GM12878 (cell line): ENCODE results near the gene NME7. TPM values are rescaled to one million over a fixed set of nuclear protein-coding genes. Genes with fewer than 3 reads are reported as not detected.

ENCODE experiments used
- BHLHE40 ChIP-seq, 2 experiments: fragments of 450-650 bp in 1 of 2; IDR thresholded peaks; 2 replicates each; pipeline ENCODE4 v1.6.1; 2011 to 2017; ENCODE audit warnings: low read depth in 2 of 2, borderline replicate concordance in 1 of 2, improper control_type of control experiment in 1 of 2, low read length in 1 of 2, mild to moderate bottlenecking in 1 of 2
- KAT2A ChIP-seq: conservative IDR thresholded peaks from 2 replicates; pipeline ENCODE4 v1.6.1; 2011; ENCODE audit warnings: low read depth, low read length; ENCODE audit not compliant: control insufficient read depth
- MTA3 ChIP-seq: IDR thresholded peaks from 2 replicates; pipeline ENCODE4 v1.6.1; 2012; ENCODE audit warnings: low read length, inconsistent platforms, borderline replicate concordance
- RUNX3 ChIP-seq: IDR thresholded peaks from 2 replicates; pipeline ENCODE4 v1.6.1; 2012; ENCODE audit warnings: low read length, inconsistent platforms
- WRNIP1 ChIP-seq: IDR thresholded peaks from 2 replicates; pipeline ENCODE4 v1.6.1; 2011; ENCODE audit warnings: low read depth, low read length, improper control_type of control experiment, borderline replicate concordance
- ZNF207 ChIP-seq: fragments of 450-650 bp; IDR thresholded peaks from 2 replicates; pipeline ENCODE4 v1.6.1; 2014; ENCODE audit warnings: antibody characterized with exemption, mild to moderate bottlenecking, borderline replicate concordance
- polyA plus RNA-seq, 11 experiments: library from polyadenylated mRNA; depleted of rRNA in 4 of 11; unstranded in 6 of 11; stranded (reverse) in 5 of 11; fragments of >200 nt; fragmentation: Nextera tagmentation in 4 of 11; fragmentation: Illumina TruSeq in 1 of 11; extraction: Ambion mirVana in 4 of 11; extraction: Trizol in 1 of 11; gene quantifications; 1 replicate in 1 of 11; 2 replicates in 10 of 11; pipeline versions ENCODE4 v1.2.1 to v1.2.3, GENCODE V29; 2011 to 2016; ENCODE audit warnings: inconsistent platforms in 2 of 11, missing spikeins in 2 of 11, low read depth in 1 of 11
- total RNA-seq, 4 experiments: library from RNA; depleted of rRNA in 3 of 4; stranded (reverse); fragments of >200 nt in 3 of 4; fragmentation: Illumina TruSeq in 1 of 4; extraction: Trizol in 1 of 4; gene quantifications; 2 replicates each; pipeline versions ENCODE4 v1.2.1 to v1.2.3, GENCODE V29; 2013 to 2021
- TF ChIP-seq, protein P1 (sequence below): IDR thresholded peaks from 2 replicates; pipeline ENCODE4 v1.6.1; 2012; ENCODE audit warnings: mild to moderate bottlenecking, low read depth, low read length
- TF ChIP-seq, protein P2 (sequence below): IDR thresholded peaks from 2 replicates; pipeline ENCODE4 v1.6.1; 2011; ENCODE audit warnings: borderline replicate concordance, low read depth, mild to moderate bottlenecking, moderate library complexity, low read length; ENCODE audit not compliant: insufficient read depth, poor library complexity, severe bottlenecking
- TF ChIP-seq, protein P3 (sequence below): IDR thresholded peaks from 2 replicates; pipeline ENCODE4 v1.6.1; 2012; ENCODE audit warnings: low read depth, low read length, improper control_type of control experiment
- TF ChIP-seq, protein P4 (sequence below): fragments of 450-650 bp; IDR thresholded peaks from 2 replicates; pipeline ENCODE4 v1.6.1; 2018; ENCODE audit warnings: mild to moderate bottlenecking, low read depth, moderate library complexity; ENCODE audit not compliant: partially characterized antibody
- TF ChIP-seq, protein P5 (sequence below): fragments of 450-650 bp; conservative IDR thresholded peaks from 2 replicates; pipeline ENCODE4 v1.6.1; 2017; ENCODE audit warnings: mild to moderate bottlenecking, moderate library complexity
- TF ChIP-seq, protein P6 (sequence below): fragments of 450-650 bp; IDR thresholded peaks from 2 replicates; pipeline ENCODE4 v1.6.1; 2017; ENCODE audit warnings: mild to moderate bottlenecking, moderate library complexity

The NME7 gene
- total and polyA plus RNA-seq, 10 of the 15 experiments (the other 5 are each of a cell fraction or from before 2014, with no cell fraction given): 1.5 to 15.6 (median 7.2) TPM

DNA sequence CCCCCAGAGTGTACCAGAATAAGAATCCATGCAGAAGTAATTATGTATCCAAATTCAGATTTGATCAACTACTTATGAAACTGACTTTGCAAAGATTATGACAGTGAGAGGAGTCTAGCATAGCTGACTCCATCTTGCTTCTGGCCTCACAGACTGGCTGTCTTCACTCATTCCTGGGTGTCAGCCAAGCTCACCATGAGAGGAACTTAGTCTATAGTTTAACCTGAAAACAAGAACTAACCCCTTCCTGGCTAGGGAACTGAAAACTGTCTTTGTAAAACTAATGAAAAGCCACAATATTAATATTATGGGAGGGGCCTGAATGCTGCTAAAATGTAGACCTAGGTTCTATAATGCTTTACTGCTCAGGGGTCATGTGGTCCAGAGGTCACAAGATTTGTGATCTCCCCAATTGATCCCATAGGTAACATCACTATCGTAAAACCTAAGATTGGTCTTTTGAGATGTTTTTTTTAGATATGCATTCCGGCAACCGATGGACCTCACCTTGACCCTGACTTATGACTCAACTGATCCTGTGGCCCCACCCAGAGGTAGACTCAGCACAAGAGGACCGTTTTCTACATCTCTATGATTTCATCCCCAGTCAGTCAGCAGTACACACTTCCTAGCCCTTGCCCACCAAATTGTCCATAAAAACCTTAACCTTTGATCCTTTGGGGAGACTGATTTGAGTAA lies 206.0 kb downstream of the NME7 start (continued):
- TF ChIP-seq, protein P1, sequence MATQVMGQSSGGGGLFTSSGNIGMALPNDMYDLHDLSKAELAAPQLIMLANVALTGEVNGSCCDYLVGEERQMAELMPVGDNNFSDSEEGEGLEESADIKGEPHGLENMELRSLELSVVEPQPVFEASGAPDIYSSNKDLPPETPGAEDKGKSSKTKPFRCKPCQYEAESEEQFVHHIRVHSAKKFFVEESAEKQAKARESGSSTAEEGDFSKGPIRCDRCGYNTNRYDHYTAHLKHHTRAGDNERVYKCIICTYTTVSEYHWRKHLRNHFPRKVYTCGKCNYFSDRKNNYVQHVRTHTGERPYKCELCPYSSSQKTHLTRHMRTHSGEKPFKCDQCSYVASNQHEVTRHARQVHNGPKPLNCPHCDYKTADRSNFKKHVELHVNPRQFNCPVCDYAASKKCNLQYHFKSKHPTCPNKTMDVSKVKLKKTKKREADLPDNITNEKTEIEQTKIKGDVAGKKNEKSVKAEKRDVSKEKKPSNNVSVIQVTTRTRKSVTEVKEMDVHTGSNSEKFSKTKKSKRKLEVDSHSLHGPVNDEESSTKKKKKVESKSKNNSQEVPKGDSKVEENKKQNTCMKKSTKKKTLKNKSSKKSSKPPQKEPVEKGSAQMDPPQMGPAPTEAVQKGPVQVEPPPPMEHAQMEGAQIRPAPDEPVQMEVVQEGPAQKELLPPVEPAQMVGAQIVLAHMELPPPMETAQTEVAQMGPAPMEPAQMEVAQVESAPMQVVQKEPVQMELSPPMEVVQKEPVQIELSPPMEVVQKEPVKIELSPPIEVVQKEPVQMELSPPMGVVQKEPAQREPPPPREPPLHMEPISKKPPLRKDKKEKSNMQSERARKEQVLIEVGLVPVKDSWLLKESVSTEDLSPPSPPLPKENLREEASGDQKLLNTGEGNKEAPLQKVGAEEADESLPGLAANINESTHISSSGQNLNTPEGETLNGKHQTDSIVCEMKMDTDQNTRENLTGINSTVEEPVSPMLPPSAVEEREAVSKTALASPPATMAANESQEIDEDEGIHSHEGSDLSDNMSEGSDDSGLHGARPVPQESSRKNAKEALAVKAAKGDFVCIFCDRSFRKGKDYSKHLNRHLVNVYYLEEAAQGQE: no peak
- no peak for TF ChIP-seq BHLHE40 (IDR thresholded peaks at IDR 0.05; ENCODE audit: borderline replicate concordance in 1 of 2, low read depth in 2 of 2, low read length in 1 of 2)
- TF ChIP-seq KAT2A: no peak
- TF ChIP-seq, protein P2, sequence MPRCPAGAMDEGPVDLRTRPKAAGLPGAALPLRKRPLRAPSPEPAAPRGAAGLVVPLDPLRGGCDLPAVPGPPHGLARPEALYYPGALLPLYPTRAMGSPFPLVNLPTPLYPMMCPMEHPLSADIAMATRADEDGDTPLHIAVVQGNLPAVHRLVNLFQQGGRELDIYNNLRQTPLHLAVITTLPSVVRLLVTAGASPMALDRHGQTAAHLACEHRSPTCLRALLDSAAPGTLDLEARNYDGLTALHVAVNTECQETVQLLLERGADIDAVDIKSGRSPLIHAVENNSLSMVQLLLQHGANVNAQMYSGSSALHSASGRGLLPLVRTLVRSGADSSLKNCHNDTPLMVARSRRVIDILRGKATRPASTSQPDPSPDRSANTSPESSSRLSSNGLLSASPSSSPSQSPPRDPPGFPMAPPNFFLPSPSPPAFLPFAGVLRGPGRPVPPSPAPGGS: no peak
- TF ChIP-seq WRNIP1: no peak
- TF ChIP-seq ZNF207: no peak
- 0 out of 2 replicates have a peak, but pooled peaks have one; percentile 37 for TF ChIP-seq RUNX3
- TF ChIP-seq, protein P3, sequence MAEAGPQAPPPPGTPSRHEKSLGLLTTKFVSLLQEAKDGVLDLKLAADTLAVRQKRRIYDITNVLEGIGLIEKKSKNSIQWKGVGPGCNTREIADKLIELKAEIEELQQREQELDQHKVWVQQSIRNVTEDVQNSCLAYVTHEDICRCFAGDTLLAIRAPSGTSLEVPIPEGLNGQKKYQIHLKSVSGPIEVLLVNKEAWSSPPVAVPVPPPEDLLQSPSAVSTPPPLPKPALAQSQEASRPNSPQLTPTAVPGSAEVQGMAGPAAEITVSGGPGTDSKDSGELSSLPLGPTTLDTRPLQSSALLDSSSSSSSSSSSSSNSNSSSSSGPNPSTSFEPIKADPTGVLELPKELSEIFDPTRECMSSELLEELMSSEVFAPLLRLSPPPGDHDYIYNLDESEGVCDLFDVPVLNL: no peak
- TF ChIP-seq, protein P4, sequence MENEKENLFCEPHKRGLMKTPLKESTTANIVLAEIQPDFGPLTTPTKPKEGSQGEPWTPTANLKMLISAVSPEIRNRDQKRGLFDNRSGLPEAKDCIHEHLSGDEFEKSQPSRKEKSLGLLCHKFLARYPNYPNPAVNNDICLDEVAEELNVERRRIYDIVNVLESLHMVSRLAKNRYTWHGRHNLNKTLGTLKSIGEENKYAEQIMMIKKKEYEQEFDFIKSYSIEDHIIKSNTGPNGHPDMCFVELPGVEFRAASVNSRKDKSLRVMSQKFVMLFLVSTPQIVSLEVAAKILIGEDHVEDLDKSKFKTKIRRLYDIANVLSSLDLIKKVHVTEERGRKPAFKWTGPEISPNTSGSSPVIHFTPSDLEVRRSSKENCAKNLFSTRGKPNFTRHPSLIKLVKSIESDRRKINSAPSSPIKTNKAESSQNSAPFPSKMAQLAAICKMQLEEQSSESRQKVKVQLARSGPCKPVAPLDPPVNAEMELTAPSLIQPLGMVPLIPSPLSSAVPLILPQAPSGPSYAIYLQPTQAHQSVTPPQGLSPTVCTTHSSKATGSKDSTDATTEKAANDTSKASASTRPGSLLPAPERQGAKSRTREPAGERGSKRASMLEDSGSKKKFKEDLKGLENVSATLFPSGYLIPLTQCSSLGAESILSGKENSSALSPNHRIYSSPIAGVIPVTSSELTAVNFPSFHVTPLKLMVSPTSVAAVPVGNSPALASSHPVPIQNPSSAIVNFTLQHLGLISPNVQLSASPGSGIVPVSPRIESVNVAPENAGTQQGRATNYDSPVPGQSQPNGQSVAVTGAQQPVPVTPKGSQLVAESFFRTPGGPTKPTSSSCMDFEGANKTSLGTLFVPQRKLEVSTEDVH: no peak
- TF ChIP-seq, protein P5, sequence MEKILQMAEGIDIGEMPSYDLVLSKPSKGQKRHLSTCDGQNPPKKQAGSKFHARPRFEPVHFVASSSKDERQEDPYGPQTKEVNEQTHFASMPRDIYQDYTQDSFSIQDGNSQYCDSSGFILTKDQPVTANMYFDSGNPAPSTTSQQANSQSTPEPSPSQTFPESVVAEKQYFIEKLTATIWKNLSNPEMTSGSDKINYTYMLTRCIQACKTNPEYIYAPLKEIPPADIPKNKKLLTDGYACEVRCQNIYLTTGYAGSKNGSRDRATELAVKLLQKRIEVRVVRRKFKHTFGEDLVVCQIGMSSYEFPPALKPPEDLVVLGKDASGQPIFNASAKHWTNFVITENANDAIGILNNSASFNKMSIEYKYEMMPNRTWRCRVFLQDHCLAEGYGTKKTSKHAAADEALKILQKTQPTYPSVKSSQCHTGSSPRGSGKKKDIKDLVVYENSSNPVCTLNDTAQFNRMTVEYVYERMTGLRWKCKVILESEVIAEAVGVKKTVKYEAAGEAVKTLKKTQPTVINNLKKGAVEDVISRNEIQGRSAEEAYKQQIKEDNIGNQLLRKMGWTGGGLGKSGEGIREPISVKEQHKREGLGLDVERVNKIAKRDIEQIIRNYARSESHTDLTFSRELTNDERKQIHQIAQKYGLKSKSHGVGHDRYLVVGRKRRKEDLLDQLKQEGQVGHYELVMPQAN: no peak
- TF ChIP-seq, protein P6, sequence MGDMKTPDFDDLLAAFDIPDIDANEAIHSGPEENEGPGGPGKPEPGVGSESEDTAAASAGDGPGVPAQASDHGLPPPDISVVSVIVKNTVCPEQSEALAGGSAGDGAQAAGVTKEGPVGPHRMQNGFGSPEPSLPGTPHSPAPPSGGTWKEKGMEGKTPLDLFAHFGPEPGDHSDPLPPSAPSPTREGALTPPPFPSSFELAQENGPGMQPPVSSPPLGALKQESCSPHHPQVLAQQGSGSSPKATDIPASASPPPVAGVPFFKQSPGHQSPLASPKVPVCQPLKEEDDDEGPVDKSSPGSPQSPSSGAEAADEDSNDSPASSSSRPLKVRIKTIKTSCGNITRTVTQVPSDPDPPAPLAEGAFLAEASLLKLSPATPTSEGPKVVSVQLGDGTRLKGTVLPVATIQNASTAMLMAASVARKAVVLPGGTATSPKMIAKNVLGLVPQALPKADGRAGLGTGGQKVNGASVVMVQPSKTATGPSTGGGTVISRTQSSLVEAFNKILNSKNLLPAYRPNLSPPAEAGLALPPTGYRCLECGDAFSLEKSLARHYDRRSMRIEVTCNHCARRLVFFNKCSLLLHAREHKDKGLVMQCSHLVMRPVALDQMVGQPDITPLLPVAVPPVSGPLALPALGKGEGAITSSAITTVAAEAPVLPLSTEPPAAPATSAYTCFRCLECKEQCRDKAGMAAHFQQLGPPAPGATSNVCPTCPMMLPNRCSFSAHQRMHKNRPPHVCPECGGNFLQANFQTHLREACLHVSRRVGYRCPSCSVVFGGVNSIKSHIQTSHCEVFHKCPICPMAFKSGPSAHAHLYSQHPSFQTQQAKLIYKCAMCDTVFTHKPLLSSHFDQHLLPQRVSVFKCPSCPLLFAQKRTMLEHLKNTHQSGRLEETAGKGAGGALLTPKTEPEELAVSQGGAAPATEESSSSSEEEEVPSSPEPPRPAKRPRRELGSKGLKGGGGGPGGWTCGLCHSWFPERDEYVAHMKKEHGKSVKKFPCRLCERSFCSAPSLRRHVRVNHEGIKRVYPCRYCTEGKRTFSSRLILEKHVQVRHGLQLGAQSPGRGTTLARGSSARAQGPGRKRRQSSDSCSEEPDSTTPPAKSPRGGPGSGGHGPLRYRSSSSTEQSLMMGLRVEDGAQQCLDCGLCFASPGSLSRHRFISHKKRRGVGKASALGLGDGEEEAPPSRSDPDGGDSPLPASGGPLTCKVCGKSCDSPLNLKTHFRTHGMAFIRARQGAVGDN: peak; percentile 100
- TF ChIP-seq MTA3: no peak
